GM19099 (cell line): Measurements from ENCODE around the gene ROCK2.

ENCODE experiments used
- POLR2A ChIP-seq: IDR thresholded peaks from 3 replicates; pipeline ENCODE4 v1.6.1; 2011; ENCODE audit warnings: low read depth; ENCODE audit not compliant: insufficient read length; ENCODE audit errors: extremely low read depth

The ROCK2 gene

DNA sequence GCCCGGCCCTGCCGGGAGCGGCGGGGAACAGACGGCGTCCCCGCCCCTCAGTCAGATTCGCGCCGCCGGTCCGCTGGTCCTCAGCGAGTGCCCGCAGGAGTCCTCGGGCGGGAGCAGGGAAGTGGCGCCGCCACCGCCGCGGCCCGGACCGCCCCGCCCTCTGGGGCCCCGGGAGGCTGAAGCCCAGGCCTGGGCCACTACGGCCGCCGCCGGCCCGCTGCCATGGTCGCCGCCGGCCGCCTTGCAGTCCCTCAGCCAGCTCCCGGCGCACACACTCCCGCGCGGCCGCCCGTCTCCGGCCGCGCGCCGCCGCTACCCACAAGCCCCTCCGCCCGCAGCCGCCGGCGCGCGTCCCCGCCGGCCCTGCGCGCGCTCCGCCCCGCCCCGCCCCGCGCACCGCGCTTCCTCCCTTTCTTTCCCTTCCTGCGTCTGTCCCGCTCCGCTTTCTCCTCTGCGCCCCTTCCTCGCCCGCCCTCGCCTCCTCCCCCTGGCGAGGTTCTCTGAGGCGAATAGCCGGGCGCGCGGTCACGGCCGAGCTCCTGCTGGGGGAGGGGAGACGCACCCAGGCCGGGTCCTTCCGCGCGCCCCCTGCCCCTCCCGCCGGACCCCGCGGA lies at the start of gene ROCK2:
Gene ROCK2, minus strand, starts transcription at position 295 of the 614 bp plus-strand sequence. CDS start 500 bp downstream, outside the sequence.
- peak; percentile 84 for TF ChIP-seq POLR2A

- no peak for TF ChIP-seq POLR2A
Observed at GRCh38 chr2:11393711-11394236, 49.3 kb upstream of the ROCK2 start.

- no peak for TF ChIP-seq POLR2A
Observed at GRCh38 chr2:11391942-11392266, 47.5 kb upstream of the ROCK2 start.

DNA sequence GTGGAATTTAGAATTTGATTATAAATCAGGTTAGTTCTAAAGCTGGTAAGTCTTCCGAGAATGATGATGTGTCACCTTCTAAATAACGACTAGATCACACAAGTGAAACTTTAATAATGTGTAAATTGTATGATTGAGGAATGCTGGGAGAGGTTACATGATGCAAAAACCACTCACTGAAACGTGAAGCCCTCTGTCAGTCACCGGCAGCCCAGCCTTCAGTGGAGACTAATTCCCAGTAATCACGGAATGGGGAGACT lies 45.9 kb upstream of the ROCK2 start:
- TF ChIP-seq POLR2A = no peak

DNA sequence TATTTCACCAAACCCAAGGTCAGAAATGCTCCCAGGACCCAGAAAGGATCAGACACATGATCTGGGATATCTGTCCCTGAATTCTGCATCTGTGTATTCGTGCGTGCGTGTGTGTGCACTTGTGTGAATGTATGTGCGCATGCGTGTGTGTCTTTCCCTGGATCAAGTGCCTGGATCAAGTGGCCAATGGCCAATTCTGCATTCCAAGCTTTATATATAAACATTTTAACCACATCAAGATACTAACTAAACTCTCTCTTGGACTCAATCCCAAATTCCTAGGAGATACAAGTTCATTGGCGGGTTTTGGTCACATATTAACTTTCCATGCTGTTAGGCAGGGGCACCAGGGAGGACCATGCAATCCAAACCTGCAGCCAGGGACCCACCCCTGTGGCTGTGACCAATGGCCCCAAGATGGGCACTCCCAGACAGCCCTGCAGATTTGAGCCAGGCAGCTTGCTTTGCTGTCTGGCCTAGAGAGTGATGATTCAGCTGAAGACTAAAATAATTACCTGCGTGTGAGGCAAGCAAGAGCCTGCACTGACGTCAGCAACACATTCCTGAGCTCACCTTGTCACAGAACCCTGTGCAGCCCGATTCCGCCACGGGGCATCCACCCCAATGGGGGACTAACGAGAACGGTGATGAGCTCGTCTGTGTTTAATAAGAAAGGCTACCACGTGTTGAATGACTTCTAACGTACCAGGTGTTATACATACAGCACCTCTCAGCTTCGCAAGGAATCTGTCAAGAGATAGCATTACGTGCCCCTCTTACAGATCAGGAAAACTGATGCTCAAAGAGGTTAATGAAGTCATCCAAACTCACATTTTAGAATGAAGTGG lies 45.3 kb upstream of the ROCK2 start:
- no peak for TF ChIP-seq POLR2A

DNA sequence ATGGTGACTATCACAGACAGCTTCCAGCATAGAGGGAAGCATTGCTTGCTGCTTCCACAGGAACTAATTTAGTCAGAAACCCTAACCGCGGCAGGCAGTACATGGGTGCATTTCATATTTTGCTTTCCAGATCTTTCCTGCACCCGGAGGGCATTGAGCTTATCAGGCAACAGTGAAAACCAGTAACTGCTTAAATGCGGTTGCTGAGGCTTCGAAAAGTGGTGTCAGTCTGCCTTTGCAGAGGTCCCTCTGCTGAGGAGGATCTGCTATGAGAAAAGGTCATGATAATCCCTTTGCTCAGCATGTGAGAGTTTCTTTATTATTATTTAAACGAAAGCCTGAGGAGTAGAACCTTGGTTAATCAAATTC lies 44.6 kb upstream of the ROCK2 start:
- TF ChIP-seq POLR2A = no peak

DNA sequence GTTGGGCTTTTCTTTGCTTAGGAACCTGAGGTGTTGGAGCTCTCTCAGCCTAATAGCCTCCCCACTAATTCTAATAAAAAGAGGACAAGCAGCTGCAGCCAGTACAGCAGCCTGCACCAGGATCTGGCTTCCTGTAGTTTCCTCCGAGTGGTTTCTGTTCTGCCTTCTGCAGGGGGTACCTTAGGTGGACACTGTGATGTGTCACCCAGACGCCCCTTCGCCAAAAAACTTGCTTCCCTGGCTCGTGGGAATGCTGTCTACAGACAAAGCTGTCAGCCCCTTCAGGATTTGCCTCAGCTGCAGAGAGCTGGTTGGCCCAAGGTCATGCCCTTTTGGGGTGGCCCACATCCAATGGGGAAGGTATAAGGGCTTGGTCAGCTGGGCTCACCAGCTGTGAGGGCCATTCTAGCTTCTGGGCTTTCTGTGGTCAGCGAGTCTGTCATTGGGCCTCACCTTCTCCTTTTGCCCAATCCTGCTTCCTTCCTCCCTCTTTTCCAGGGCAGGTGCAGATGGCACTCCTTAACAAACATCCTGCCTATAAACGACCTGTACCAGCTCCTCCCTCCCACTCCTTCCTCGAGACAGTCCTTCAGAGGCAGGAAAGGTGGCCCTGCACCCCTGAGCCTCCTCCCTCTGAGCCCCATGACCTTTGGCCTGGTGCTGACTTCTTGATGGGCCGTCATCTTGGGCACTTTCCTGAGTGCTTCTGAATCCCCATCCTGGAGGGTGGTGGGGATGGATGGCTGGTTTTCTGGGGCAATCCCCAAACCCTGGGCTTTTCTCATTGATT lies 44.0 kb upstream of the ROCK2 start:
- TF ChIP-seq POLR2A = no peak

- TF ChIP-seq POLR2A = no peak
Observed at GRCh38 chr2:11387843-11388242, 43.4 kb upstream of the ROCK2 start.

DNA sequence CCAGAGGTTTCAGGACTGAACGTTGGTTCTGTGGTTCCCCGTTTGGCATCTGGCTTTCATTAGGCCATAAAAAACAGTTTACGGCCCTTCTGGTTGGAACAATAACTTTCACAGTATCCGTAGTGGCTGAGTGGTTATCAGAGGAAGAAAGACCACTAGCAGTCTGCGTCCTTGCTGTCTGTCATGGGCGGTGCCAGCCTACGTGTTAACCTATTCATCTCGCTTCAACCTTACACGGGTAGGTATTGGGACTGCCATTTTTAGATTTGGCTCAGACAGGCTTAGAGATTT lies 42.6 kb upstream of the ROCK2 start:
- TF ChIP-seq POLR2A = no peak

DNA sequence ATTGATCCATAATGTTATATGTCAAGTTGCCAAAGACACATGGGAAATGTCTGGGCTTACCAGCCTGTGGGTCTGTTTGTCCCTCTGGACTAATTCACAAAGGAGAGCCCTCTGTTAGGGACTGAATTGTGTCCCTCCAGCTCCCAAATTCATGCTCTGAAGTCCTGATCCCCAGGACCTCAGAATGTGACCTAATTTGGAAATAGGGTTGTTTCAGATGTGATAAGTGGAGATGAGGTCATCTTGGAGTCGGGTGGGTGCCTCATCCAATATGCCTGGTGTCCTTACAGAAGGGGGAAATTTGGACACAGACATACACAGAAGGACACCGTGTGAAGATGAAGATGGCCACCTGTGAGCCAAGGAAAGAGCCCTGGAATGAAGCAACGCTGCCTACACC lies 41.4 kb upstream of the ROCK2 start:
- no peak for TF ChIP-seq POLR2A

- TF ChIP-seq POLR2A = no peak
Observed at GRCh38 chr2:11385216-11385615, 40.8 kb upstream of the ROCK2 start.

DNA sequence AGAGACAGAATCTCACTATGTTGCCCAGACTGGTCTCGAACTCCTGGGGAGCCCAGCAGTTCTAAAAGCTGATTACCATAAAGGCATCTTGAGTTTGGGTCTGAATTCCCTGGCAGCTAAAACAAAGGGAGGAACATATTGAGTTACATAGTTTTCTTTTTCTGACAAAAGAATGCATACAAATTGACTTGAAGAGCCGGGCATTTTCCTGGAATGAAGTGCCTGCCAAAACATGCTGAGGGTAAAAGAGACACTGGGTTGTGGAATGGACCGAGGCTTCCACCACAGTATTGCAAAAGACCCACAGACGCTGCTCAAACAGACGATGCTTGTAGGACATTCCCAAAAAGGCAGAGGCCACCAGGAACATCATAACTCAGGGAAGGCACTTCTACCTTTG lies 35.1 kb upstream of the ROCK2 start:
- no peak for TF ChIP-seq POLR2A

DNA sequence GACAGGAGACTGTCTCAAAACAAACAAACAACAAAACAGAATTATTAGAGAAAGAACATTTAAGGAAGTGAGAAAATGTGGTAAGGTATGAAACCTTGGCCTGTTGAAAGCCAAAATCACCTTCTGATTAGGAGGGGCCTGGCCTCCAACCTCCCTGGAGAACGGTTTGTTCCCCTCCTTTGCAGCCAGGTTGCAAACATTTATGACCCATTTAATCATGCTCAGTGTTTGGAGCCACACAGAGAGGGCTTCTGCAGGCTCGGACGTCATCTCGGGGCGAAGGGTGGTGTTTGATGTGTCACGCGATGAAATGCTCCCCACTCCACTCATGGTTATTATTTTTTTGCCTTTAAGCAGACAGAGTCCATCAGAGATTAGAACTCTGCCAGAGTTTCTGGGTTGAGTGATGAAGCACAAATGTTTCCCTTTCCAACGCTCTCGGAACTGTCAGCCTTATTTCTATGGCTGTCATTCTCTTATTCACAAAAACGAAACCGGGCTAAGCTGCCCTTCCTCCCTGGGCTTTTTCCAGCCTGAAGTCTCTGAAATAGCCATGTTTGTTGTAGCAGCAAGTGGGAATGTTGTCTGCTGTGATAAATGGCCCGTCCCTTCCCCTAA lies 33.6 kb upstream of the ROCK2 start:
- peak; percentile 15 for TF ChIP-seq POLR2A

- TF ChIP-seq POLR2A = no peak
Observed at GRCh38 chr2:11376071-11376470, 31.6 kb upstream of the ROCK2 start.

- no peak for TF ChIP-seq POLR2A
Observed at GRCh38 chr2:11375689-11376027, 31.2 kb upstream of the ROCK2 start.
